K562 (cell line): Measurements from ENCODE around the gene MAPT. TPM values are rescaled to one million over a fixed set of nuclear protein-coding genes. Genes with fewer than 3 reads are reported as not detected.

ENCODE experiments used
- CBFA2T2 ChIP-seq: fragments of 450-650 bp; conservative IDR thresholded peaks from 2 replicates; pipeline ENCODE4 v1.6.1; 2017; ENCODE audit warnings: mild to moderate bottlenecking
- CEBPB ChIP-seq: fragments of 450-650 bp; IDR thresholded peaks from 2 replicates; pipeline ENCODE4 v1.6.1; 2016; ENCODE audit warnings: missing genetic modification characterization, missing compliant biosample characterization
- HDAC1 ChIP-seq, 2 experiments: fragments of 450-650 bp; IDR thresholded peaks; 2 replicates each; pipeline ENCODE4 v1.6.1; 2016 to 2017; ENCODE audit warnings: inconsistent platforms in 1 of 2, mild to moderate bottlenecking in 1 of 2, moderate library complexity in 1 of 2
- HDAC8 ChIP-seq: fragments of 450-650 bp; IDR thresholded peaks from 2 replicates; pipeline ENCODE4 v1.6.1; 2016; ENCODE audit warnings: mild to moderate bottlenecking, missing genetic modification characterization, moderate library complexity, missing compliant biosample characterization
- KAT2B ChIP-seq: IDR thresholded peaks from one replicate; pipeline ENCODE4 v1.6.1; 2012; ENCODE audit warnings: low read depth, mild to moderate bottlenecking, control low read depth, inconsistent platforms, low read length, moderate library complexity
- NBN ChIP-seq: fragments of 450-650 bp; IDR thresholded peaks from 2 replicates; pipeline ENCODE4 v1.6.1; 2016; ENCODE audit warnings: low read depth, mild to moderate bottlenecking
- NFIC ChIP-seq: fragments of 450-650 bp; IDR thresholded peaks from 2 replicates; pipeline ENCODE4 v1.6.1; 2017; ENCODE audit warnings: mild to moderate bottlenecking, inconsistent platforms
- NR4A1 ChIP-seq, 2 experiments: fragments of 250-450 bp in 1 of 2; fragments of 450-650 bp in 1 of 2; sonication (Bioruptor Pico) in 1 of 2; IDR thresholded peaks; 2 replicates each; pipeline versions ENCODE4 v1.4.0 to v1.6.1; 2016 to 2020; ENCODE audit warnings: mild to moderate bottlenecking in 2 of 2, missing compliant biosample characterization in 1 of 2, missing genetic modification characterization in 1 of 2, moderate library complexity in 1 of 2
- POLR2B ChIP-seq: fragments of 450-650 bp; IDR thresholded peaks from 2 replicates; pipeline ENCODE4 v1.6.1; 2018; ENCODE audit warnings: low read depth; ENCODE audit not compliant: partially characterized antibody
- RBFOX2 ChIP-seq: fragments of 200-400 bp; formaldehyde crosslinking; IDR thresholded peaks from 2 replicates; pipeline ENCODE4 v1.6.1; 2017; ENCODE audit warnings: low read depth, mild to moderate bottlenecking, low read length, moderate library complexity
- RCOR1 ChIP-seq, 2 experiments: IDR thresholded peaks; 2 replicates each; pipeline ENCODE4 v1.6.1; 2012; ENCODE audit warnings: low read depth in 2 of 2, low read length in 2 of 2, borderline replicate concordance in 1 of 2, improper control_type of control experiment in 1 of 2
- SMAD1 ChIP-seq: fragments of 150-350 bp; IDR thresholded peaks from 2 replicates; pipeline ENCODE4 v1.6.1; 2014; ENCODE audit warnings: low read length, low read depth; ENCODE audit not compliant: partially characterized antibody
- SRF ChIP-seq, 2 experiments: fragments of 250-450, 450-650 bp in 1 of 2; sonication (Bioruptor Pico) in 1 of 2; sonication (generic) in 1 of 2; formaldehyde crosslinking; IDR thresholded peaks; 2 replicates each; pipeline versions ENCODE4 v1.5.0 to v1.5.1; 2020 to 2022; ENCODE audit warnings: mild to moderate bottlenecking in 1 of 2, missing genetic modification reagents in 1 of 2
- TAL1 ChIP-seq: fragments of 450-650 bp; IDR thresholded peaks from 2 replicates; pipeline ENCODE4 v1.6.1; 2016; ENCODE audit warnings: mild to moderate bottlenecking
- ZNF232 ChIP-seq: sonication (generic); formaldehyde crosslinking; IDR thresholded peaks from 2 replicates; pipeline ENCODE4 v1.8.0; 2022; ENCODE audit warnings: mild to moderate bottlenecking, missing genetic modification reagents
- polyA plus RNA-seq, 8 experiments: library from polyadenylated mRNA; depleted of rRNA in 4 of 8; stranded (reverse) in 5 of 8; unstranded in 3 of 8; fragments of >200 nt; fragmentation: Nextera tagmentation in 2 of 8; fragmentation: Illumina TruSeq in 1 of 8; extraction: Ambion mirVana in 2 of 8; extraction: Trizol in 1 of 8; gene quantifications; 2 replicates each; pipeline versions ENCODE4 v1.2.1 to v1.2.3, GENCODE V29; 2011 to 2014; ENCODE audit warnings: inconsistent platforms in 1 of 8, missing spikeins in 1 of 8
- total RNA-seq, 7 experiments: library from RNA; depleted of rRNA in 6 of 7; stranded (reverse); fragments of >200 nt in 6 of 7; fragmentation: Illumina TruSeq in 2 of 7; extraction: Trizol in 2 of 7; gene quantifications; 2 replicates each; pipeline versions ENCODE4 v1.2.1 to v1.2.3, GENCODE V29; 2011 to 2021; ENCODE audit warnings: low replicate concordance in 1 of 7
- TF ChIP-seq, protein P1 (sequence below): fragments of 250-450 bp; sonication (Bioruptor Pico); IDR thresholded peaks from 2 replicates; pipeline ENCODE4 v1.8.0; 2021; ENCODE audit warnings: moderate library complexity, mild to moderate bottlenecking, inconsistent platforms
- TF ChIP-seq, protein P2 (sequence below): fragments of 250-450 bp; sonication (Bioruptor Pico); IDR thresholded peaks from 2 replicates; pipeline ENCODE4 v1.5.0; 2020; ENCODE audit warnings: mild to moderate bottlenecking, borderline replicate concordance
- TF ChIP-seq, protein P3 (sequence below): fragments of 450-650 bp; IDR thresholded peaks from 2 replicates; pipeline ENCODE4 v1.6.1; 2016; ENCODE audit warnings: low read depth, mild to moderate bottlenecking, moderate library complexity
- TF ChIP-seq, protein P4 (sequence below): fragments of 450-650 bp; IDR thresholded peaks from 2 replicates; pipeline ENCODE4 v1.6.1; 2014; ENCODE audit warnings: low read depth, mild to moderate bottlenecking, moderate library complexity, borderline replicate concordance
- TF ChIP-seq, protein P5 (sequence below): fragments of 250-450 bp; sonication (Bioruptor Pico); IDR thresholded peaks from 2 replicates; pipeline ENCODE4 v1.9.0; 2021; ENCODE audit warnings: mild to moderate bottlenecking

MAPT gene
- total and polyA plus RNA-seq, 9 of the 15 experiments (the other 6 are each of a cell fraction or from before 2014, with no cell fraction given) = 0.04 to 1.1 (median 0.36) TPM

DNA sequence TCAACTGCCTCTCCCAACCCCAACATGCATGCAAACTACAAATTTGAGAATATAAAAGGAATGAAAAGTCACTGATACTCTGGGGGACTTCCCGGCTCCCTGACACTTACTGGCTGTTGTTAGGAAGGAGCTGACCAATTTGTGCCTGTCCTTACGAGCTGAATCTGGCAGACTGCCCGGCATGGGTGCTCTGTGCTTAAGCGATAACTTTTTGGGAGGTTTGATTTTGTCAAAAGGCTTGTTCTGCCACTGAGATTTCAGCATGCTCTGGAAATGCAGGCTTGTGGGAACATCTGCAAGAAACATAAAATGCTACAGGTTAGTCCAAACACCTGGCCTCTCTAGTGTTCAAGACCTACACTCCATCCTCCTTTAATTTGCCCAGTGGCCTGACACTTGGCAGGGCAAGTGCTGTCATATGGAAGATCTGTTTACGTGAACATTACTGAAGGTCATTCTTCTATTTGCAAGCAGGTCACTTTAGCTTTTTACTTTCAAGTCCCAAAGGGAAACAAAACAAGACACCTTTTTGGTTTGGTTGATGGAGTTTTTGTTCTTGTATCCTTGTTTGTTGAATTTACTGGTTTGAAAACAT is 145.3 kb downstream of the MAPT start (continued):
- TF ChIP-seq NFIC (peak; percentile 64), CBFA2T2 (peak; percentile 23), TAL1 (peak; percentile 24; the same call in 1 of the 2 replicates), HDAC1 (IDR thresholded peaks at IDR 0.05) (0 out of 4 replicates have a peak, but pooled peaks of 1 of the 2 experiments have one; percentile 18), HDAC8 (tag) (no peak), KAT2B (no peak), POLR2B (no peak), CEBPB (tag) (no peak), ZNF232 (no peak), NR4A1 (CRISPR knock-in tag; IDR thresholded peaks at IDR 0.05) (no peak), NR4A1 (tag; IDR thresholded peaks at IDR 0.05) (no peak), RBFOX2 (no peak), NBN (no peak), SRF (CRISPR knock-in tag; IDR thresholded peaks at IDR 0.05) (no peak), SMAD1 (no peak), RCOR1 (IDR thresholded peaks at IDR 0.05; ENCODE audit: borderline replicate concordance in 1 of 2, low read depth in 2 of 2, low read length in 2 of 2) (peak; percentile 53 to 71; a peak in 2 of 4 replicates)
- TF ChIP-seq, protein P1, sequence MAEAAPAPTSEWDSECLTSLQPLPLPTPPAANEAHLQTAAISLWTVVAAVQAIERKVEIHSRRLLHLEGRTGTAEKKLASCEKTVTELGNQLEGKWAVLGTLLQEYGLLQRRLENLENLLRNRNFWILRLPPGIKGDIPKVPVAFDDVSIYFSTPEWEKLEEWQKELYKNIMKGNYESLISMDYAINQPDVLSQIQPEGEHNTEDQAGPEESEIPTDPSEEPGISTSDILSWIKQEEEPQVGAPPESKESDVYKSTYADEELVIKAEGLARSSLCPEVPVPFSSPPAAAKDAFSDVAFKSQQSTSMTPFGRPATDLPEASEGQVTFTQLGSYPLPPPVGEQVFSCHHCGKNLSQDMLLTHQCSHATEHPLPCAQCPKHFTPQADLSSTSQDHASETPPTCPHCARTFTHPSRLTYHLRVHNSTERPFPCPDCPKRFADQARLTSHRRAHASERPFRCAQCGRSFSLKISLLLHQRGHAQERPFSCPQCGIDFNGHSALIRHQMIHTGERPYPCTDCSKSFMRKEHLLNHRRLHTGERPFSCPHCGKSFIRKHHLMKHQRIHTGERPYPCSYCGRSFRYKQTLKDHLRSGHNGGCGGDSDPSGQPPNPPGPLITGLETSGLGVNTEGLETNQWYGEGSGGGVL = no peak
- TF ChIP-seq, protein P2, sequence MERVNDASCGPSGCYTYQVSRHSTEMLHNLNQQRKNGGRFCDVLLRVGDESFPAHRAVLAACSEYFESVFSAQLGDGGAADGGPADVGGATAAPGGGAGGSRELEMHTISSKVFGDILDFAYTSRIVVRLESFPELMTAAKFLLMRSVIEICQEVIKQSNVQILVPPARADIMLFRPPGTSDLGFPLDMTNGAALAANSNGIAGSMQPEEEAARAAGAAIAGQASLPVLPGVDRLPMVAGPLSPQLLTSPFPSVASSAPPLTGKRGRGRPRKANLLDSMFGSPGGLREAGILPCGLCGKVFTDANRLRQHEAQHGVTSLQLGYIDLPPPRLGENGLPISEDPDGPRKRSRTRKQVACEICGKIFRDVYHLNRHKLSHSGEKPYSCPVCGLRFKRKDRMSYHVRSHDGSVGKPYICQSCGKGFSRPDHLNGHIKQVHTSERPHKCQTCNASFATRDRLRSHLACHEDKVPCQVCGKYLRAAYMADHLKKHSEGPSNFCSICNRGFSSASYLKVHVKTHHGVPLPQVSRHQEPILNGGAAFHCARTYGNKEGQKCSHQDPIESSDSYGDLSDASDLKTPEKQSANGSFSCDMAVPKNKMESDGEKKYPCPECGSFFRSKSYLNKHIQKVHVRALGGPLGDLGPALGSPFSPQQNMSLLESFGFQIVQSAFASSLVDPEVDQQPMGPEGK (CRISPR knock-in tag) = no peak
- TF ChIP-seq, protein P3, sequence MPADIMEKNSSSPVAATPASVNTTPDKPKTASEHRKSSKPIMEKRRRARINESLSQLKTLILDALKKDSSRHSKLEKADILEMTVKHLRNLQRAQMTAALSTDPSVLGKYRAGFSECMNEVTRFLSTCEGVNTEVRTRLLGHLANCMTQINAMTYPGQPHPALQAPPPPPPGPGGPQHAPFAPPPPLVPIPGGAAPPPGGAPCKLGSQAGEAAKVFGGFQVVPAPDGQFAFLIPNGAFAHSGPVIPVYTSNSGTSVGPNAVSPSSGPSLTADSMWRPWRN = no peak
- TF ChIP-seq, protein P4, sequence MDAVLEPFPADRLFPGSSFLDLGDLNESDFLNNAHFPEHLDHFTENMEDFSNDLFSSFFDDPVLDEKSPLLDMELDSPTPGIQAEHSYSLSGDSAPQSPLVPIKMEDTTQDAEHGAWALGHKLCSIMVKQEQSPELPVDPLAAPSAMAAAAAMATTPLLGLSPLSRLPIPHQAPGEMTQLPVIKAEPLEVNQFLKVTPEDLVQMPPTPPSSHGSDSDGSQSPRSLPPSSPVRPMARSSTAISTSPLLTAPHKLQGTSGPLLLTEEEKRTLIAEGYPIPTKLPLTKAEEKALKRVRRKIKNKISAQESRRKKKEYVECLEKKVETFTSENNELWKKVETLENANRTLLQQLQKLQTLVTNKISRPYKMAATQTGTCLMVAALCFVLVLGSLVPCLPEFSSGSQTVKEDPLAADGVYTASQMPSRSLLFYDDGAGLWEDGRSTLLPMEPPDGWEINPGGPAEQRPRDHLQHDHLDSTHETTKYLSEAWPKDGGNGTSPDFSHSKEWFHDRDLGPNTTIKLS = no peak
- TF ChIP-seq, protein P5, sequence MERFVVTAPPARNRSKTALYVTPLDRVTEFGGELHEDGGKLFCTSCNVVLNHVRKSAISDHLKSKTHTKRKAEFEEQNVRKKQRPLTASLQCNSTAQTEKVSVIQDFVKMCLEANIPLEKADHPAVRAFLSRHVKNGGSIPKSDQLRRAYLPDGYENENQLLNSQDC = no peak
- TF ChIP-seq, all 486 proteins: peak for 7
